Nephron progenitor cell (in vitro differentiated cells): ENCODE data around the gene DIPK1B.
A peak's percentile ranks its signal among the peaks of the same experiment; 100 is the strongest.

Source experiments
- DNase-seq: peaks from one replicate; pipeline ENCODE4 v3.0.0; 2021
- H3K27ac Mint-ChIP-seq: 2 replicates; pipeline ENCODE4 v1.8.0; 2021; ENCODE audit warnings: mild to moderate bottlenecking, moderate library complexity, mixed read lengths
- H3K27me3 Mint-ChIP-seq: 2 replicates; pipeline ENCODE4 v1.8.0; 2021; ENCODE audit warnings: mild to moderate bottlenecking, low read depth, mixed read lengths; ENCODE audit not compliant: poor library complexity
- H3K36me3 Mint-ChIP-seq: 2 replicates; pipeline ENCODE4 v1.8.0; 2021; ENCODE audit warnings: low read depth, mixed read lengths
- H3K4me1 Mint-ChIP-seq: 2 replicates; pipeline ENCODE4 v1.8.0; 2021; ENCODE audit warnings: mixed read lengths
- H3K4me3 Mint-ChIP-seq: 2 replicates; pipeline ENCODE4 v1.8.0; 2021; ENCODE audit warnings: mild to moderate bottlenecking, moderate library complexity, mixed read lengths
- H3K9me3 Mint-ChIP-seq: 2 replicates; pipeline ENCODE4 v1.8.0; 2021; ENCODE audit warnings: mild to moderate bottlenecking, moderate library complexity, mixed read lengths
- TF ChIP-seq, protein P1 (sequence below): fragments of 200-600 bp; sonication (generic); IDR thresholded peaks from 2 replicates; pipeline ENCODE4 v1.5.0; 2021; ENCODE audit warnings: antibody characterized with exemption

Gene DIPK1B

DNA sequence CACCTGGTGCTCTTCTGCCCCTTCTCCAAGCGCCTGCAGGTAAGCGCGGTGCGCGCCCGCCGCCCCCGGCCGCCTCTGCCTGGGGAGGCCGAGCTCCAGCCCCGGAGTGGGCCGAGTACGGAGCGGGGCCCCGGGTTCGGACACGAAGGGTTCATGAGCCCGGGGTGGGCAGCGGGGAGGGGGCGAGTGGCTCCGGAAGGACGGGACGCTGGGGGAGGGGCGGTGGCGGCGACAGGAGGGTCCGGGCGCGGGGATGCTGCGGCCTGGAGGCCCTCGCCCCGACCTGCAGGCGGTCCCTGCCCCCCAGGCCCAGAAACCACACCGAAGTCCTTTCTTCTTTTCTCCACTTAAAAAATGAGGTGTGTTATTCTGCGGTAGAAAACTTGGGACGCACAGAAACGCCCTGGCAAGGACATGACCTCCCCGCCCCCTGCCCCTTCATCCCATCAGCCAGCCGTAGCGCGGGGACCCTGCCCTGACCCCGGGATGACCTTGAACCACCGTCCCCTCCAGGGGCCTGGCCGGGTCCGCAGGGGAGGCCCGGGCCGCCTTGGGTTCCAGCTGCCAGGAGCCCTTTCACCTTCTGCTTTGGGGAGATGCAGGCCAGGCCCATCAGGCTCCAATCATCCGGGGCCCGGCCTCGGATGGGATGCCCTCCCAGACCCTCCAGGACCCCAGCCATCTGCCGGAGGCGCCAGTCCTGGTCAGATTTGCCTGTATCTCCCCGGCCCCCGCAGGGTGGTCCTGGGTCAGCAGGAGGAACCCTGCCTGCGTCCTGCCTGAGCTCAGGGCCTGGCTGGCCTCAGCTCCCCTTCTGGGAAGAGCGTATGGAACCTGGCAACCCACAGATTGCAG, 545 bp downstream of the DIPK1B start:
- Mint-ChIP-seq H3K36me3 (no peaks in the 10 kb centered on the region), H3K27ac (no peak overlapping the region), H3K9me3 (no peaks in the 10 kb centered on the region), H3K4me3 (peak overlapping the region; percentile 81), H3K4me1 (peaks cover 29% of the 10 kb centered on the region), H3K27me3 (peaks cover 17% of the 10 kb centered on the region)
- peak; percentile 64 for DNase-seq
- TF ChIP-seq, protein P1, sequence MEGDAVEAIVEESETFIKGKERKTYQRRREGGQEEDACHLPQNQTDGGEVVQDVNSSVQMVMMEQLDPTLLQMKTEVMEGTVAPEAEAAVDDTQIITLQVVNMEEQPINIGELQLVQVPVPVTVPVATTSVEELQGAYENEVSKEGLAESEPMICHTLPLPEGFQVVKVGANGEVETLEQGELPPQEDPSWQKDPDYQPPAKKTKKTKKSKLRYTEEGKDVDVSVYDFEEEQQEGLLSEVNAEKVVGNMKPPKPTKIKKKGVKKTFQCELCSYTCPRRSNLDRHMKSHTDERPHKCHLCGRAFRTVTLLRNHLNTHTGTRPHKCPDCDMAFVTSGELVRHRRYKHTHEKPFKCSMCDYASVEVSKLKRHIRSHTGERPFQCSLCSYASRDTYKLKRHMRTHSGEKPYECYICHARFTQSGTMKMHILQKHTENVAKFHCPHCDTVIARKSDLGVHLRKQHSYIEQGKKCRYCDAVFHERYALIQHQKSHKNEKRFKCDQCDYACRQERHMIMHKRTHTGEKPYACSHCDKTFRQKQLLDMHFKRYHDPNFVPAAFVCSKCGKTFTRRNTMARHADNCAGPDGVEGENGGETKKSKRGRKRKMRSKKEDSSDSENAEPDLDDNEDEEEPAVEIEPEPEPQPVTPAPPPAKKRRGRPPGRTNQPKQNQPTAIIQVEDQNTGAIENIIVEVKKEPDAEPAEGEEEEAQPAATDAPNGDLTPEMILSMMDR: no peak

DNA sequence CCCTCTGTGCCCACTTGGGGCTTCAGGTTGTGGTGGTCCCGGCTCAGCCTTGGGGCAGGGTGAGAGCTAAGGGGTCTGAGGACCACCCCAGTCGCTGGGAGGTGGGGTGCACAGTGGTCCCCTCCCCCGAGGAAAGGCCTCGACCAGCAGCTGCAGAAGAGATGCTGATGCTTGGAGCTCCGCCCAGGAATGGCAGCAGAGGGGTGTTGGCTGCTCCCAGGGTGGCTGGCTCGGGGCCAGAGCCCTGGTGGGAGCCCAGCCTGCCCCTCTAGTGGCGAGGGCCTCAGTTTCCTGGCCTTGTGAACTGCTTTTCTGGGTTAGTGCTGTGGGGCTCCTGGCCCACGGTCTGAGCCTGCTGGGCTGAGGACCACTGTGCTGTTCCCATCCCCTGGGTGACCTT, 1.2 kb downstream of the DIPK1B start:
- Mint-ChIP-seq H3K27ac (no peak overlapping the region), H3K4me3 (peak overlapping the region; percentile 81), H3K27me3 (peaks cover 12% of the 10 kb centered on the region), H3K36me3 (no peaks in the 10 kb centered on the region), H3K4me1 (peaks cover 25% of the 10 kb centered on the region), H3K9me3 (no peaks in the 10 kb centered on the region)
- no peak for DNase-seq
- TF ChIP-seq, protein P1: no peak

DNA sequence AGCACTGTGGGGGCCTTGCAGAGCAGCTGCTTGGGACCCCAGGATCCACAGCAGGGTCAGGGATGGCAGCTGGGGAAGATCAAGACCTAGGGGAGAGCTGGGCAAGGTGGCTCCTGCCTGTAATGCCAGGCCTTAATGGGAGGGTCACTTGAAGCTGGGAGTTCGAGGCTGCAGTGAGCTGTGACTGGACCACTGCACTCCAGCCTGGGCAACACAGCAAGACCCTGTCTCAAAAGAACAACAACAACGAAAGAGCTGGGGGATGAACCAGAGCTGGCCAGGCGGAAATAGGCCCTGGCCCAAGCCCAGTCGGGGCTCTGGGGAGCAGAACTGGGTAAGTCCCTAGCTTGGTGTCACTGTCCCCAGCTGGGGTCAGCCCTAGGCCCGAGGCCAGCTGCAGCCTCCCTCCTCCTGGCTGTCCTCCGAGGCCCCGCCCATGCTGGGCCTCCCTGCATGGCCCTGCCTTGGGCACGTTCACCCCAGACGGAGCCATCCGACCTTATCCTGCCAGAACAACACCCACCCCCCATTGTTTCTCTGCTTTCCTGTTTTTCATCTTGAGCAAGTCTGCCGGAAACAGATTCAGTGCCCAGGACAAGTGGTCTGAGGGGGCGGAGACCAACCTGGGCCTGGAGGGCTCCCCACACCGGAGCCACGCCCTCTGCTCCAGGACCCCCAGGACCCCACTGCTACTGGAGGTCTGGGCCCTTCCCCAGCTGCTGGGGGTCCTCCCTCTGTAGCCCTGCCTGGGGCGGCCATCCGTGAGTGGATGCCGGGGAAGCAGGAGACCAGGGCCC, 1.9 kb downstream of the DIPK1B start:
- DNase-seq: no peak
- Mint-ChIP-seq H3K27me3 (peaks cover 12% of the 10 kb centered on the region), H3K4me3 (peak overlapping the region; percentile 81), H3K36me3 (no peaks in the 10 kb centered on the region), H3K27ac (no peak overlapping the region), H3K4me1 (peaks cover 20% of the 10 kb centered on the region), H3K9me3 (no peaks in the 10 kb centered on the region)
- TF ChIP-seq, protein P1: no peak

DNA sequence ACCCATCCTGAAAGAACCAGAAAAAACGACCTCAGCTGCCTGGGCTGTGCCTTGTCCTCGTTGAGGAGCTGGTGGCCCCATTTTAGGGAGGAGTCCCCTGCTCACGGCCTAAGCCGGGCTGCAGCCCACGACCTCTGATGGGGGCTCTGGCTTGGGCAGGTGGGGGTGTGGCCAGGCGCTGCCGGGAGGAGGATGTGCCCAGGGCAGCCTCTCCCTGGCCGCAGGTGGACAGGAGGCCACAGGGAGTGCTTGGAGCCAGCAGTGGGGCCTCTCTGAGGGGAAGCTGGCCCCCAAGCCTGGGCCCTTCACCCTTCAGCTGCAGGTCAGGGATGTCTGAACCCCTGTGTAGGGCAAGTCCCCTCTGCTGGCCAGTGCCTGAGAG, 2.5 kb downstream of the DIPK1B start:
- H3K36me3 Mint-ChIP-seq: no peaks in the 10 kb centered on the region
- peaks cover 21% of the 10 kb centered on the region for H3K4me1 Mint-ChIP-seq
- H3K27me3 Mint-ChIP-seq: peaks cover 12% of the 10 kb centered on the region
- no peak overlapping the region for H3K27ac Mint-ChIP-seq
- H3K9me3 Mint-ChIP-seq: no peaks in the 10 kb centered on the region
- no peak for DNase-seq
- peak overlapping the region; percentile 60 for H3K4me3 Mint-ChIP-seq
- TF ChIP-seq, protein P1: no peak

DNA sequence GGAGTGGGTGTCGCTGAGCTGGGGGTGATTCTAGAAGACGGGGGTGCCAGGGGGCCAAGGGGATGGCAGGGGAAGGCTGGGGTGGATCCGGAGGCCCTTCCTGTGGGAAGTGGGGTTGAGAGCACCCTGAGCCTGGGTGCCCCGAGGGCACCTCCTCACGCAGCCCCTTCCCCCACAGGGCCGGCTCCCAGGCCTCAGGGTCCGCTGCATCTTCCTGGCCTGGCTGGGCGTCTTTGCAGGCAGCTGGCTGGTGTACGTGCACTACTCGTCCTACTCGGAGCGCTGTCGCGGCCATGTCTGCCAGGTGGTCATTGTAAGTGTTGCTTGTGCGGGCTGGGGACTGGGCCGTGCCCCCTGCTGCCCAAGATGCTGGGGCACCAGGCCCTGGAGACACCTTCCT, 5.0 kb downstream of the DIPK1B start:
- Mint-ChIP-seq H3K4me3 (no peak overlapping the region), H3K9me3 (no peaks in the 10 kb centered on the region), H3K4me1 (peaks cover 34% of the 10 kb centered on the region), H3K36me3 (no peaks in the 10 kb centered on the region), H3K27me3 (no peaks in the 10 kb centered on the region), H3K27ac (no peak overlapping the region)
- DNase-seq: no peak
- TF ChIP-seq, protein P1: no peak
